NOMO-1 (cell line): ENCODE measurements around the gene CXXC5.
"Not testable (repeated sequence)": the region's sequence is repeated elsewhere in the genome, so short reads cannot be mapped to it uniquely, and the experiment has no call there.

Experiments used
- DNase-seq, 2 experiments: peaks; one replicate each; lab custom pipeline; 2025; ENCODE audit not compliant: unreplicated experiment in 2 of 2; lab: John Stamatoyannopoulos, UW

The CXXC5 gene

DNA sequence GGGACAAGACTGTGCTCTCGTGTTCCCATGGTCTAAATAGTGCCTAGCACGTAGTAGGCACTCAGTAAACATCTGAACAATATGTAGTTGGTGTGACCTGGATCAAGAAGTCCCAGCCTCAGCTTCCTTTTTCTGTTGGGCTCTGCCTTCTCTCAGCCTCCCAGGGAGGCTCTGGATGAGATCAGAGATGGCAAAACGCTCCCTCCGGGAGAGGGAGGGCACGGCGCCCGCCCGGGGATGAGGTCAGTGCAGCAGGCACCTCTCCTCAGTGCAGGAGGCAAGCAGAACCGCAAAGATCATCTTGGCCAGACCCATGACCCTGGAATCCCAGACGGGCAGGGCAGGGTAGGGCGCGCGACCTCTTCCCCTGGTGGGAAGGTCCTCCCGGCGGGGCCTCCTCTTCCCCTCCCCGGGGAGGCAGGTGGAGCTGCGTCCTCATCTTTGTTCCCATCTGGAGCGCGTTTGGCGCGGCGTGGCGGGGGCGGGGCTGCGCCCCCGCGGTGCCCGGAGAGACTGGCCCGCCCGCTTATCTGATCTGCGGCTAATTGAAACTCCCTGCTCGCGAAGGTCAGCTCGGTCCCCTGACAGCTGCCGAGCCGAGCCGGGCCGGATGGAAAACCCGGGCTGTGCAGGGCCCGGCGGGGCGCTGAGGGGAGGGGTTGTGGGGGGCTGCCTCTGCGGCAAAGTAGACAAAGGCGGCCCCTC, 60.9 kb downstream of the CXXC5 start:
- DNase-seq = no peak

DNA sequence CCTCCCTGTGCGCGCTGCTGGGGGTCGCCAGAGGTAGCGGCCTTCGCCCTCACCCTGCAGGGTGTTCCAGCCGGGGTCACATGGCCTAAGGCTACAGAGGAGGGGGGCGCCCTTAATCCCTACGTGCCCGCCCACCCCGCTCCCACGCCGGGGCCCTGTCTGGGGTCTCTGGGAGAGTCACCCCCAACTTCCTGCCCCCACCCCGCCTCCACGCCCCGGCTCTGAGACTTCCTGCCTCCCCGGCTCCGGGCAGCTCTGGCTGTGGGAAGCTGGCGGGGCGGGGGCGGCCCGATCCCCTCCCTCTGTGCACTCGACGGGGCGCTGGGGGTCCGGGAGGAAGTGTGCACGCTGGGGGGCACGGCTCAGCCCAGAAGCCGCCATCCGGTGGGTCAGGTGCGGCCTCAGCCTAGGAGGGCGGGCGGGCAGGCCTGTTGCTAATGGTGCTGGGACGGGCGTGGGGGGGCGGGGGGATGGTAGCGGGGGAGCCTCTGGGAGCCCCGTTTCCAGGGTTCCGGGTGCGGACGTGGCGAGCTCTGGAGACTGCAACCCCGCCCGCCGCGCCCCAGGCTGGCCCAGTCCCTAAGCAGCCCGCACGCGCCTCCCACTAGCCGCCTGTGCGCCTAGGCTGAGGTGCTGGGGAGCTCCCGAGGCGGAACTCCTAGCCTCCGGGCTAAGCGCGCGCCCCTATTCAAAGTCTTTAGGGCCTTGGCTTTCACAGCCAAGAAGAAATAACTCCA, 61.6 kb downstream of the CXXC5 start:
- no peak for DNase-seq

DNA sequence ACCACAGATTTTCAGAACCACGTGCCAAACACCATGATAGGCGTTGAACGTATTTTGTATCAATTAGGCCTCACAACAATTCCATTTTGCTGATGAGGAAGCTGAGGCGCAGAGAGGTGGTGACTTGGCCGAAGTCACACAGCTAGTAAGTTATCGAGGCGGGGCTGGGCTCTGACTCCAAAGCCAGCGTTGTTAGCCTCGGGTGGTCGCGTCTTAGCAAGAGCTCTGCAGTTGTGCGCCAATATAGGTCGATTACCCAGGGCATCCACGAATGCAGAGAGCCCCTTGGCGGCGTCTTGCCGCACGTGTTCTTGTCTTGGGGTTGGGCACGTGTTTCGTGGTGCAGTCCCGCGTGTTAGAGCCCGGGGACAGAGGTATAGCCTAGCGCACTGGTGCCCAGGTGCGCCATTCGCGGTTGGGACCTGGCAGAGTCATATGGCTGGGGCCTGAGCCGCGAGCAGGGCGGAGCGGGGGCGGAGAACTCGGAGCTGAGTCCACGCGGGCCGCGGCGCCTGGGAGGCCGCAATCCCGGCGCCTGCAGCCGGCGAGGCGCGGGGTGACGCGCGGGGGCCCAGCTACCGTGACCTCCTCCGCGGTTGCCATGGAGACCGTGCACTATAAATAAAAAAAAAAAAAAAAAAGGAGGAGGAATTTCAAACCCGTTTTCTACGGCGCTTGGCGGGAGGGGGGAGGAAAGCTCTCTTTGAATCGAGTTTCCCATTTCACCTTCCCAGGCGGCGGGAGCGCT, 62.3 kb downstream of the CXXC5 start:
- peak in 1 of 2 experiments; percentile 8 for DNase-seq

DNA sequence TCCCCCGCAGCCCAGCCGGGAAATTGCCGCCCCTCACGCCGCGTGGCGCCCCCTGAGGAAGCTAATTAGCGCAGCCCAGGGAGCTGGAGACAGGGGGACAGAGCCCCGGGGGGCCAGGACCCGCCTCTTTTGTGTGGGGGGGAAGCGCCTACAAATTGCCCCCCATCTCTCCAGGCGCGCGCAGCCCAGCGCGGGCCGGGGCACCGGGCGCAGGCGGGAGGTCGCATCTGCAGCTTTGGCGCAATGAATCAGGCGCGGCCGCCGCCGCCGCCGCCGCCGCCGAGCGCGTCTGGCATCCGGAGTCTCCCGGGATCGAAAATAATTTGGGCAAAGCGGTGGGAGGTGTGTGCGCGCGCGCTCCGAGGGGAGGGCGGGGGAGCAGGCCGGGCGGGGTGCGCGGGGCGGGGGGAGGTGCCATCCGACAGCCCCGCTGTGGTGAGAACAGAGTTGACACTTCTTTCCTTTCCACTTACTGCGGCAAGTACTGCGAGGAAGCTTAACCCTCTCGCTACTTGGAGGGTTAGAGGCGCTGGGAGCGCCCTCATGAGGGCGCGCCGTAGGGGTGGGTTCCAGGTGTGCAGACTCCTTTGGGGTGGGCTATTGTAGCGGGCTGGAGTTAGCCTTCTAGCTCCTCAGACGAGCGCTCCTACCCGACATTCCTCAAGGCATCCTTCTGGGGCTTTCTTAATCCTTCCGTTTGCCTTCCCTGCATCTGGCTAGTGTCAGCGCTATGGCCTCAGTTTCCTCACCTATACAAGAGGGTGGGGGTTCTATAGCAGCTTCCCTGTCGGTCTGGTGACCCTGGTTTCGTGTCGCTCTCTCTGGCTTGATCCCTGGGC, 63.1 kb downstream of the CXXC5 start:
- peak; percentile 16 to 51 for DNase-seq

DNA sequence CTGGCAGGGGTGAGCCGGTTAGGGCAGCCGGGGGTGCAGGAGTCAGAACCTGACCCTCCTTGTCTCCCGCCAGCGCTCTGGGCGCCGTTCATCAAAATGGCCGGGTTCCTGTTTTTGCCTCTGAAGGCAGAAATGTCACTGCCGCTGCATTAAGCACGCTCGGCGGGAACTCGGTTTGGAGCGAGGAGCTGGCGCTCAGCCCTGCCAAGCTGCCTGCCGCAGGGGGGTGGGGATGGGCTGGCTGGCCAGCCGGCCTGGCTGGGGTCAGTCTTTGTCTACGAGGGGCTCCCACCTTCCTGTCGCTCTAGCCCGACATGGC, 63.7 kb downstream of the CXXC5 start:
- peak; percentile 21 to 54 for DNase-seq

DNA sequence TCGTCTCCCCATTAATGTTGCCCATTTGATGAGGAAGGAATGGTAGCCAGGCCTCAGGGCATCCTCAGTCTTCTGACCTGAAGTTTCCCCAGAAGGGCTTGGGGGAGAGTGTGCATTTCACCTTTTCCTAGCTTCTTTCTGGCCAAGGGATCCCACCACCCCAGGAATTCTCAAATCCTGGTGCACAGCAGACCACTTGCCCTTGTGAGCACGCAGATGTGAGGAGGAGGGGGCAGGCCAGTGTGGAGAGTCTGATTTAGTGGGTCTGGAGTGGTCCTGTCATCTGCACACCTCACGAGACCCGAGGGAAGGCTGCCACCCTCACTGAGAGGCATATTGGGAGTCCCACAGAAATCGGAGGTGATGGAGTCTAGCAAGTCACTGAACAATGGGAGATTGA, 64.3 kb downstream of the CXXC5 start:
- no peak for DNase-seq

DNA sequence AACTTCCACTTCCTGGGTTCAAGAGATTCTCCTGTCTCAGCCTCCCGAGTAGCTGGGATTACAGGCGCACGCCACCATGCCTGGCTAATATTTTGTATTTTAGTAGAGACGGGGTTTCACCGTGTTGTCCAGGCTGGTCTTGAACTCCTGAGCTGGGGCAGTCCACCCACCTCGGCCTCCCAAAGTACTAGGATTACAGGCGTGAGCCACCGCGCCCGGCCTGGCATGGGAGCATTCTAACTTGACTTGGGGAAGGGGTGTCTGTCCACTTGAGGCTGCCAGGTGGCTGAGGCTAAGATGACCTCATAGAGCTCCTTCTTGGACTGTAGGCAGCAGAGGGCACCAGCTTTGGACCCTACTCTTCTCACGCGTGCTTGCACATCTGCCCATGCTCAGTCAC, 65.7 kb downstream of the CXXC5 start:
- not testable (repeated sequence) for DNase-seq

DNA sequence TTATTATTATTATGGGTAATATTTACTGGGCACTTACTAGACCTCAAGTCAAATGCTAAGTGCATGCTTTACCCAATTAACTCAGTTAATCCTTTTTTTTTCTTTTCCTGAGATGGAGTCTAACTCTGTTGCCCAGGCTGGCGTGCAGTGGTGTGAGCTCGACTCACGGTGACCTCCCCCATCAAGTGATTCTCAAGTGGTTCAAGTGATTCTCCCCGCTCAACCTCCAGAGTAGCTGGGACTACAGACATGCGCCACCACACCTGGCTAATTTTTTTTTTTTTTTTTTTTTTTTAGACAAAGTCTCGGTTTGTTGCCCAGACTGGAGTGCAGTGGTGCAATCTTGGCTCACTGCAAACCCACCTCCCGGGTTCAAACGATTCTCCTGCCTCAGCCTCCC, 69.1 kb downstream of the CXXC5 start:
- DNase-seq = no peak

DNA sequence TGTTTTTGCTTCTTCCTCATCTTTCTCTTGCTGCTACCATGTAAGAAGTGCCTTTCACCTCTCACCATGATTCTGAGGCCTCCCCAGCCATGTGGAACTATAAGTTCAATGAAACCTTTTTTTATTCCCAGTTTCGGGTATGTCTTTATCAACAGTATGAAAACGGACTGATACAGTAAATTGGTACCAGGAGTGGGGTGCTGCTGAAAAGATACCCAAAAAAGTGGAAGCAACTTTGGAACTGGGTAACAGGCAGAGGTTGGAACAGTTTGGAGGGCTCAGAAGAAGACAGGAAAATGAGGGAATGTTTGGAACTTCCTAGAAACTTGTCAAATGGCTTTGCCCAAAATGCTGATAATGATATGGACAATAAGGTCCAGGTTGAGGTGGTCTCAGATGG, 70.3 kb downstream of the CXXC5 start:
- DNase-seq = not testable (repeated sequence)

DNA sequence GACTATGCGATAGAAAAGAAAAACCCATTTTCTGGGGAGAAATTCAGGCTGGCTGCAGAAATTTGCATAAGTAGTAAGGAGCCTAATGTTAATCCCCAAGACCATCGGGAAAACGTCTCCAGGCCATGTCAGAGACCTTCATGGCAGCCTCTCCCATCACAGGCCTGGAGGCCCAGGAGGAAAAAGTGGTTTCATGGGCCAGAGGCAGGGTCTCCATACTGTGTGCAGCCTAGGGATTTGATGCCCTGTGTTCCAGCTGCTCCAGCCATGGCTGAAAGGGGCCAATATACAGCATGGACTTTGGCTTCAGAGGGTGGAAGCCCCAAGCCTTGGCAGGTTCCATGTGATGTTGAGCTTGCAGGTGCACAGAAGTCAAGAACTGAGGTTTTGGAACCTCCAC, 71.8 kb downstream of the CXXC5 start:
- DNase-seq = not testable (repeated sequence)

DNA sequence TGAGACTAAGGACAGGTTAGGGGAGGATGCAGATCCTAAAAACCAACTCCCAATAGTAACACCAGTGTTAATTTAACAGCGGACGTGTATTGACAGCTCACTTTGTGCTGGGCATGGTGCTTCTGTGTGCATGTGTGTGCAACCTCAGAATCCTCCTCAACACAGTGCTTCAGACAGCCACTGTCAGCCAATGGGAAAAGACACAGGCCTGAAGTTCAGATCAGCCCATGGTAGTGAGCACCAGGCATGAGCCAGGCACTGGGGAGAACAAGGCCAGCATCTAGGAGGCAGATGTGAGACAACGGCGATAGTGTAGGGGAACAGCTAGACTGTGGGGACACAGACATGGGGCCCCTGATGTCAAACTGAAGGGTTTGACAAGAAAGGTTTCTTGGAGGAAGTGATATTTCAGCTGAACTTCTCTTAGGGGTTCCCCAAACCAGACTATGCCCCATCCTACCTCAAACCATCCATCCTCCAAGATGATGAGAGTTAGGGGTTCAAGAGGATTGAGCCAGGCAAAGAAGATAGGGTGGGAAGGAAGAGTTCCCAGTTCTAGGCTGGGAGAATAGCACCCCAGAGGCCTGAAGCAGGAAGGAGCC, 75.9 kb downstream of the CXXC5 start:
- no peak for DNase-seq

DNA sequence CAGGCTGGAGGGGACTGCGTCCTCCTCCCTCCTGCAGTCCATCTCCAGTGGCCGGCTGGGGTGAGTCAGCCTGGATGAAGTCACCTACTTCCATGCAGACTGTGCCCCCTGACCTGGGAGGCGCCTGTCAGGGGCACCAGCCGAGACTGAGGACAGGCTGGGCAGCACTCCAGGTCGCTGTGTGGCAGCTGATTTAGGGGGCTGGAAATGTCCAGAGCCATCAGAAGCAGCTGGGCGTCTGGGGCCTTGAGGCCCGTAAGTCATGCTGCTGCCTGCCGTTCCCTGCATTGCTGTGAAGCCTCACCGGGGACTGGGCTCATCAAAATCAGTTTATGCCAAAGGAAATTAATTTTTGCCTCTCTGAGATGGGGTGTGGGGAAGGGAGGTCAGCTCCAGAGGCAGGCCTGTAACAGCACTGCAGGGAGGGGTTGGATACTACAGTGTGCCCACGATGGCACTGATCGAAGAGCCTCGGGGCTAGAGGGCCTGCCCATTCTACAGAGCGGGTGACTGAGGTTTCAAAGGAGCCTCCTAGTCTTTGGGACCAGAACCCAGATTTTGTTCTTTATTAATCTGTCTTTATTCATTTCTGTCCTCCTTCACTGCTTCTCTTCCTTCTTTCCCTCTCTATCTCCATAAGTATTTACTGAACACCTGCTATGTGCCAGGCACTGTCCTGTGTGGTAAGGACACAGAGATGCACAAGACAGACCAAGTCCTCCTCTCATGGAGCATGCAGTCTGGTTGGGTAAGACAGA, 77.1 kb downstream of the CXXC5 start:
- no peak for DNase-seq

DNA sequence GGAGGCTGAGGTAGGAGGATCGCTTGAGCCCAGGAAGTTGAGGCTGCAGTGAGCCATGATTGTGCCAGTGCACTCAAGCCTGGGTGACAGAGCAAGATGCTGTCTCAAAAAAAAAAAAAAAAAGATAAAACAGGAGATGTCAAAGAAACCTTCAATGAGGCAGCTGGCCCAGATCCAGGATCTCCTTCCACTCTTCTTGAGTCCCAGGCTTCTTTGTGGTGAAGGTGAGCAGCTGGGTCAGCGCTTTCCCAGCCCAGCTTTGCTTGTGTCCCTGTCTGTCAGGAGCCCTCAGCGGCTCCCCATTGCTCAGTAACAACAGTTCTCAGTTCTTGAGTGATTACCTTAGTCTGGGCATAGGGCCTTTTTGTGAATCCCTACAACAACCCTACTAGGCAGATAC, 78.1 kb downstream of the CXXC5 start:
- DNase-seq = no peak

DNA sequence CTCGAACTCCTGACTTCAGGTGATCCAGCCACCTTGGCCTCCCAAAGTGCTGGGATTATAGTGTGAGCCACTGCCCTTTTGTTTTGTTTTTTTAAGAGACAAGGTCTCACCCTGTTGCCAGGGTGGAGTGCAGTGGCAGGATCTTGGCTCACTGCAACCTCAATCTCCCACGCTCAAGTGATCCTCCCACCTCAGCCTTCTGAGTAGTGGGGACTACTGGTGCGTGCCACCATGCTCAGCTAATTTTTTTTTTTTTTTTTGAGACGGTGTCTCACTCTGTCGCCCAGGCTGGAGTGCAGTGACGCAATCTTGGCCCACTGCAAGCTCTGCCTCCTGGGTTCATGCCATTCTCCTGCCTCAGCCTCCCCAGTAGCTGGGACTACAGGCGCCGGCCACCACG, 79.5 kb downstream of the CXXC5 start:
- not testable (repeated sequence) for DNase-seq

DNA sequence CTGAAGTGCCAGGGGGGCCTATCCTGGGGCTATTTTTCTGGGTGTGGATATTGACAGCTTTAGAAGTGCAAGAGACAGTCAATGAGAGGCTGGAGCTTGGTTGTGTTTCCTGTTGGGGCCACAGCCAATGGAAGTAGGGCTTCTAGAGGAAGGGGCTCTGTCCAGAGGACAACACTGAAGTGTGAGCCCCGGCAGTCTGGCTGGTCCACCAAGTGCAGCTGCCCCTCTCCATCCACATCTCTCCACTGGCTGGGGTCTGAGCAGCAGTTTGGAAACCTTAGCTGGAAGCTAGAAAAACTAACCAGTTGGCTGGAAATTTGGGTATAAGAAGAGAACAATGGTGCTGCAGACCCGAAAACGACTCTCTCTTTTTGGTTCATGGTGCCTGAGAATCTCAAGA, 83.1 kb downstream of the CXXC5 start:
- DNase-seq = no peak

DNA sequence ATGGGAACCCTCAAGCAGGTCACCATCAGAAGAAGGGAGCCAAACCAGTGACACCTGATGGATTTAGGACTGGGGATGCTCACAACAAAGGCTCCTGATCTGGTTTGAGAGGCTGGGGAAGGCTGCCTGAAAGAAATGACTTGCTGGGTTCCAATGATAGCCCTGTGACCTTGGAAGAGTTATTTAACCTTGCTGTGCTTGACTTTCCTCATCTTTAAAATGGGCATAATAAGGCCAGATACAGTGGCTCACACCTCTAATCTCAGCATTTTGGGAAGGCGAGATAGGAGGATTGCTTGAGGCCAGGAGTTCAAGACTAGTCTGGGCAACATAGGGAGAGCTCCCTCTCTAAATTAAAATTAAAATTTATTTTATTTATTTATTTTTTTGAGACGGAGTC, 83.9 kb downstream of the CXXC5 start:
- DNase-seq = no peak

DNA sequence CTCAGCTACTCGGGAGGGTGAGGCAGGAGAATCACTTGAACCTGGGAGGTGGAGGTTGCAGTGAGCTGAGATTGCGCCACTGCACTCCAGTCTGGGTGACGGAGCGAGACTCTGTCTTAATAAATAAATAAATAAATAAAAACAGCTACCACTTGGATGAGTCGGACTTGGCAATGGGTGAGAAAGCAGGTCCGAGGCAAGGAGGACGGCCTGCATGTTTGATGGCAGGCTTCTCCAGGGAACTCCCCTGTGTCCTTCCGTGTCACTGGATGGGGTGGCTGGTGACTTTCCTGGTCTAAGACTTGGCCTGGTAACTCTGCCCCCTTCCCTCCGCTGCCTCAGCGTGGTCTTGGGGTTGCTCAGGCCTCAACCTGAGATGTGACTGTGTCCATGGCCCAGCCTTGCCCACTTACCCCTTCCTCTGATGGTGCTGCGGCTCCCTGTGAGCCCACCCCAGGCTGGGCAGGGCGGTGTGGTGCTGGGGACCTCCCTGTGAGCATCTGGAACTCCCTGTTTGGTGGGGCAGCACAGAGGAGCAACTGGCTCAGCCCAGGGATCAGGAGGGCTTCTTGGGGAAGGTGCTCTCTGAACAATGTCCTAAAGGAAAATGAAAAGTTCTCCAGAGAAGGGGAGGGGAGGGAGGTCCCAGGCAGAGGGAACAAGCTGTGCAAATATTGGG, 85.0 kb downstream of the CXXC5 start:
- DNase-seq = no peak
